ENCODE results near the gene SRGAP1. TPM values are rescaled to one million over a fixed set of nuclear protein-coding genes. Genes with fewer than 3 reads are reported as not detected.
A peak's percentile ranks its signal among the peaks of the same experiment; 100 is the strongest.
"Not testable (repeated sequence)": the region's sequence is repeated elsewhere in the genome, so short reads cannot be mapped to it uniquely, and the experiment has no call there.

Gene SRGAP1
- total RNA-seq, 4 donors from 2014 or later: 13.1 to 81.5 (median 22.4) TPM

DNA sequence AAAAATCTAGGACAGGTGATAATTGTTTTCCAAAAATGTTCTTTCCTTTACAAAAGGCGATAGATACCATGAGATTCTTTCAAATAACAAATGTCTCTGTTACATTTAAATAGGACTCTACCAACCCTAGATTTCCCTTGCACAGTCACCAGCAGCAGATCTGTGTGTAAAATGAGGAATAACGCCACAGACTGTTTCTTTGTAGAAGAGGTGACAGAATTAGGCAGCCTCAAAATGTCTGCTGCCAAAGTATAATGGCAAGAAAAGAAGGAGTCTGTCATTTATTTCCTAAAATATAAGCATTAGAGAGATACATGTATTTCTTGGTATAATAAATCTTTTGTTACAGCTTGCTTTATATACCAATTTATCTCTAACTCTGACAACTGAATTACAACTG lies 8.5 kb upstream of the SRGAP1 start:
- TF ChIP-seq, protein P1, sequence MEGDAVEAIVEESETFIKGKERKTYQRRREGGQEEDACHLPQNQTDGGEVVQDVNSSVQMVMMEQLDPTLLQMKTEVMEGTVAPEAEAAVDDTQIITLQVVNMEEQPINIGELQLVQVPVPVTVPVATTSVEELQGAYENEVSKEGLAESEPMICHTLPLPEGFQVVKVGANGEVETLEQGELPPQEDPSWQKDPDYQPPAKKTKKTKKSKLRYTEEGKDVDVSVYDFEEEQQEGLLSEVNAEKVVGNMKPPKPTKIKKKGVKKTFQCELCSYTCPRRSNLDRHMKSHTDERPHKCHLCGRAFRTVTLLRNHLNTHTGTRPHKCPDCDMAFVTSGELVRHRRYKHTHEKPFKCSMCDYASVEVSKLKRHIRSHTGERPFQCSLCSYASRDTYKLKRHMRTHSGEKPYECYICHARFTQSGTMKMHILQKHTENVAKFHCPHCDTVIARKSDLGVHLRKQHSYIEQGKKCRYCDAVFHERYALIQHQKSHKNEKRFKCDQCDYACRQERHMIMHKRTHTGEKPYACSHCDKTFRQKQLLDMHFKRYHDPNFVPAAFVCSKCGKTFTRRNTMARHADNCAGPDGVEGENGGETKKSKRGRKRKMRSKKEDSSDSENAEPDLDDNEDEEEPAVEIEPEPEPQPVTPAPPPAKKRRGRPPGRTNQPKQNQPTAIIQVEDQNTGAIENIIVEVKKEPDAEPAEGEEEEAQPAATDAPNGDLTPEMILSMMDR (IDR thresholded peaks at IDR 0.05): no peak
- TF ChIP-seq POLR2A (IDR thresholded peaks at IDR 0.05) (no peak), EP300 (IDR thresholded peaks at IDR 0.05) (no peak)
- 53 to 54% methylated on average over 2 of the region's 2 CpGs for WGBS, 2 donors

DNA sequence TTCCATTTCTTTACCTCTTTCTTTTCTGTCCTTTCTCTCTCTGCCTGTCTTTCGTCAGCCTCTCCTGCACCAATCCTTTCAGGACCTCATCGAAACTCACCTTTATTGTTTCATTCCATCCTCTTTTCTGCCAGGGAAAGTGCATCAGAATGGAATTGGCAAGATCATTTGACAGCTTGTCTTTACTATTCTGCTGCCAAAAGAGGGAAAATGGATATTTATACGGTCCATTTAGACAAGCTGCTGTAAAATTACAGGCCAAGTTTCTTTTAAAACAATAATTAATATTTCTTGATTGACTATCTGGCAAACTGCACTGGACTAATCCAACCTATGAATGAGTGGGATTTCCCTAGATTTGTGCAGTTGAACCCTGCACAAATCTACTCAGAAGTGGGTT lies 7.6 kb upstream of the SRGAP1 start:
- DNase-seq (ENCODE audit: low spot score in 2 of 2): no peak
- no peaks in the 10 kb centered on the region for H3K4me1 ChIP-seq
- H3K27me3 ChIP-seq: no peaks in the 10 kb centered on the region
- WGBS, 2 donors: 71 to 75% methylated on average over 3 of the region's 3 CpGs
- H3K36me3 ChIP-seq: no peaks in the 10 kb centered on the region
- H3K9me3 ChIP-seq: no peaks in the 10 kb centered on the region
- TF ChIP-seq EP300 (IDR thresholded peaks at IDR 0.05) (no peak), POLR2A (IDR thresholded peaks at IDR 0.05) (no peak)
- TF ChIP-seq, protein P1 (IDR thresholded peaks at IDR 0.05): no peak
- H3K27ac ChIP-seq: no peak overlapping the region
- no peak overlapping the region for H3K4me3 ChIP-seq

More for the DNA sequence above, 8.5 kb upstream of the SRGAP1 start:
- no peaks in the 10 kb centered on the region for H3K4me1 ChIP-seq
- no peaks in the 10 kb centered on the region for H3K9me3 ChIP-seq
- no peaks in the 10 kb centered on the region for H3K36me3 ChIP-seq
- no peak overlapping the region for H3K4me3 ChIP-seq
- no peak for DNase-seq (ENCODE audit: low spot score in 2 of 2)
- no peaks in the 10 kb centered on the region for H3K27me3 ChIP-seq
- no peak overlapping the region for H3K27ac ChIP-seq

DNA sequence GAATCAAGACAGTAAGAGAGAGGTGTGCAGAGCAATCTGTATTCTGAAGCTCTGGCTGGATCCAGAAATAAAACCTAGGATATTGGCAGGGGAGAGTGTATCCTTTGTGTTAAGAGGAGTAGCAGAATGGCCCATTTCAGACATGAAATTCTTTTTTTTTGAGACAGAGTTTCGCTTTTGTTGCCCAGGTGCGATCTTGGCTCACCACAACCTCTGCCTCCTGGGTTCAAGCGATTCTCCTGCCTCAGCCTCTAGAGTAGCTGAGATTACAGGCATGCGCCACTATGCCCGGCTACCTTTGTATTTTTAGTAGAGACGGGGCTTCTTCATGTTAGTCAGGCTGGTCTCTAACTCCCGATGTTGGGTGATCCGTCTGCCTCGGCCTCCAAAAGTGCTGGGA lies 6.1 kb upstream of the SRGAP1 start:
- H3K36me3 ChIP-seq: no peaks in the 10 kb centered on the region
- H3K4me1 ChIP-seq: peaks cover 0 to 5% (median 0%) of the 10 kb centered on the region in 4 donors
- TF ChIP-seq EP300 (IDR thresholded peaks at IDR 0.05) (no peak), POLR2A (IDR thresholded peaks at IDR 0.05) (no peak)
- TF ChIP-seq, protein P1 (IDR thresholded peaks at IDR 0.05): no peak
- no peak for DNase-seq (ENCODE audit: low spot score in 2 of 2)
- no peaks in the 10 kb centered on the region for H3K27me3 ChIP-seq
- 88 to 90% methylated on average over 9 of the region's 9 CpGs for WGBS, 2 donors
- no peak overlapping the region for H3K4me3 ChIP-seq
- no peak overlapping the region for H3K27ac ChIP-seq
- H3K9me3 ChIP-seq: no peaks in the 10 kb centered on the region

DNA sequence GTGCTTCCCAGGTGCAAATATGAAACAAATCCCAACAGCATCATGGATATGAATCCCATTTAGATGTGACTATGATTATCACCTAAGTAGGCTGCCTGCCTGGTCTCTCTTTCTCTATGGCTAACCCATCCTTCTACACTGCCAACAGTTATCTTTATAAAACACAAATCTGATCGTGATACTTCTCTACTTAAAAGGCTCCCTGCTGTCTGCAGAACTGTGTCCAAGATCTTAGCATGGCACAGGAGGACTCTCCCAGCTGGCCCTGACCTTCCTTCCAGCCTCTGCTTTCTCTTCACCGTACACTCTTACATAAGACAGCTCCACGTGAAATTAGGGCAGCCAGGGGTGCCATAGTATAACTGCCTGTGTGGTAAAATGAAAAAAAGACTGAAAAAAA lies 3.5 kb upstream of the SRGAP1 start:
- Histone ChIP-seq H3K4me1 (peaks cover 0 to 8% (median 0%) of the 10 kb centered on the region in 4 donors), H3K9me3 (no peaks in the 10 kb centered on the region), H3K36me3 (no peaks in the 10 kb centered on the region), H3K27ac (no peak overlapping the region), H3K4me3 (no peak overlapping the region), H3K27me3 (no peaks in the 10 kb centered on the region)
- WGBS, 2 donors: 60 to 61% methylated on average over 3 of the region's 3 CpGs
- no peak for DNase-seq (ENCODE audit: low spot score in 2 of 2)
- TF ChIP-seq EP300 (IDR thresholded peaks at IDR 0.05) (no peak), POLR2A (IDR thresholded peaks at IDR 0.05) (no peak)
- TF ChIP-seq, protein P1 (IDR thresholded peaks at IDR 0.05): no peak

DNA sequence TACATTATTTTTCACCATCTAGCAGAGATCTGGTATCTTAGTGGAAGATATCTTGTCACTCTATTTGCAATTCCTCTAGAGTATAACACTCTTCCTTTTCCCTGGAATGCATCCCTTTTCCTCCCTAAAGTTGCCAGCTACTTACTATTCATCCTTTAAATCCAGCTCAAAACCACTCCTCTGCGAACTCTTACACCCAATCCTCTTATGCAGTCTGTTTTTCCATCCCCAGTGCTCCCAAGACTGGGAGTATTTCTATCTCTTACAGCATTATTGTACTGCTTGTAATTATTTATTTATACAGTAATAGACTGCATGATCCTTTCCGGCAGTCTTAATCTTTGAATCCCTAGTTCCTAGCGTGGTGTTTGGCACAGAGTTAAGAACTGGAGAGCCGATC lies 2.9 kb upstream of the SRGAP1 start:
- Histone ChIP-seq H3K27me3 (no peaks in the 10 kb centered on the region), H3K9me3 (no peaks in the 10 kb centered on the region), H3K4me3 (no peak overlapping the region), H3K27ac (no peak overlapping the region), H3K4me1 (peaks cover 0 to 13% (median 2%) of the 10 kb centered on the region in 4 donors), H3K36me3 (no peaks in the 10 kb centered on the region)
- TF ChIP-seq, protein P1 (IDR thresholded peaks at IDR 0.05): no peak
- DNase-seq (ENCODE audit: low spot score in 2 of 2): no peak
- WGBS, 2 donors: 57 to 60% methylated on average over 4 of the region's 4 CpGs

DNA sequence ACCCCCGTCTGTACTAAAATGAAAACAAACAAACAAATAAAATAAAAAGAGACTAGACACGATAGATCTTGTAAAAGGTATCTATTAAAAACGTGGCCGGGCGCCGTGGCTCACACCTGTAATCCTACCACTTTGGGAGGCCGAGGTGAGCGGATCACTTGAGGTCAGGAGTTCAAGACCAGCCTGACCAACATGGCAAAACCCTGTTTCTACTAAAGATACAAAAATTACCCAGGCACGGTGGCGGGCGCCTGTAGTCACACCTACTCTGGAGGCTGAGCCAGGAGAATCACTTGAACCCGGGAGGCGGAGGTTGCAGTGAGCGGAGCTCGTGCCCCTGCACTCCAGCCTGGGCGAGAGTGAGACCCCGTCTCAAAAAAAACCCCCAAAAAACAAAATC lies 1.8 kb upstream of the SRGAP1 start:
- not testable (repeated sequence) for H3K27me3 ChIP-seq; H3K36me3 ChIP-seq; DNase-seq (ENCODE audit: low spot score in 2 of 2); H3K9me3 ChIP-seq
- Histone ChIP-seq H3K4me3 (peak overlapping the region in 1 of 4 donors; percentile 76), H3K4me1 (peaks cover 0 to 24% (median 7%) of the 10 kb centered on the region in 4 donors), H3K27ac (peak overlapping the region in 3 of 4 donors; percentile 92 to 96 (median 92))
- WGBS, 2 donors: 94 to 95% methylated on average over 17 of the region's 17 CpGs
